Frontal cortex (tissue), 4 donors: Measurements from ENCODE around the gene LRRC8E. TPM values are rescaled to one million over a fixed set of nuclear protein-coding genes. Genes with fewer than 3 reads are reported as not detected.

Experiments used
- DNase-seq, 2 donors: peaks; one replicate each; pipeline ENCODE4 v3.0.0; 2012; ENCODE audit warnings: low spot score in 2 of 2
- FAIRE-seq: peaks from 2 replicates; lab custom pipeline; 2012; peaks lifted over from hg19 to GRCh38; lab: Jason Lieb, UNC
- total RNA-seq: library from RNA; depleted of rRNA; stranded (reverse); fragments of >200 nt; gene quantifications from one replicate; pipeline ENCODE4 v1.2.3, GENCODE V29; 2014
- donor health status: control.
- donor health status: control.
- donor health status: control.

LRRC8E gene
- not detected for total RNA-seq

DNA sequence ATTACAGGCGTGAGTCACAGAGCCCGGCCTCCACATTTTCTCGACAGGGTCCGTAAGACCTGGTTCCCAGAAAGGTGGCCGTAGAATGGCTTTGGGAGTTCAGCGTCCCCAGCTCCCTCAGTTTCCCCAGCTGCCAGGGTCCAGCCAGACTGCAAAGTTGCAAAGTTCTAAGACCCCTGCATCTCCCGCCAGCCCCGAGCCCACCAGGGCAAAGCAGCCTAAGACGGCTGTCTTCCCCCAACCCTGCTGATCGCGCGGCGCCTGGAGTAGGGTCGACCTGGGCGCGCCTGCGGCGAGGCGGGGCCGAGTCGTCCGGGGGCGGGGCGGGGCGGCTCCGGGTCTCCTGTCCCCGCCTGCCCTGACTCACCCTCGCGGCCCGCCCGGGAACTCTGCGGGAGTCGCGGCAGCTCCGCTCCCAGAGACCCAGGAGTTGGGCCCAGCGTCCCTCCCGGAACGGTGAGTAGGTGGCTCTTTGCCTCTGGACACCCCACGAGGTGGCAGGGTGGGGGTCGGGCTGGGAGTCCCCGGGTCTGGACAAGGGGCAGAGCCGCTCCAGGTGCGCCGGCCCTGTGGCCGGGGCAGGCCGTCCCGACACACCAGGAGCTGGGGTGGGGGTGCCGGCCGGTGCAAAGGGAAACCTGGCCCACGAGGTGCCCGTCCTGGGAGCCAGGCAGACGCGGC lies at the start of gene LRRC8E:
Gene LRRC8E (plus strand): TSS at position 366 of the 681 bp plus-strand sequence. CDS start 7,094 bp downstream, outside the sequence.
- DNase-seq (no peak), FAIRE-seq (no peak)

DNA sequence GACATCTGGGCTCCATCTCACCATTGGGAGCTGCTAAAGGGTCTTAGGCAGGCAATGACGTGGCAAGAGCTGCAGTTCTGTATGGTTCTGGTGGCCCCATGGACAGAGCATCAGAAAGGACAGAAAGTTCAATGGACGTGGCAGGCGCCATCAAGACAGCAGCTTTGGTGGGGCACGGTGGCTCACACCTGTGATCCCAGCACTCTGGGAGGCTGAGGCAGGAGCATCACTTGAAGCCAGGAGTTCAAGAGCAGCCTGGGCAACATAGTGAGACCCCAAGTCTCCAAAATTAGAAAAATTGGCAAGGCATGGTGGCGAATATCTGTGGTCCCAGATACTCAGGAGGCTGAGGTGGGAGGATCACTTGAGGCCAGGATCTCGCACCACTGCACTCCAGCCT lies 48.8 kb upstream of the LRRC8E start:
- FAIRE-seq (no peak), DNase-seq (no peak)

DNA sequence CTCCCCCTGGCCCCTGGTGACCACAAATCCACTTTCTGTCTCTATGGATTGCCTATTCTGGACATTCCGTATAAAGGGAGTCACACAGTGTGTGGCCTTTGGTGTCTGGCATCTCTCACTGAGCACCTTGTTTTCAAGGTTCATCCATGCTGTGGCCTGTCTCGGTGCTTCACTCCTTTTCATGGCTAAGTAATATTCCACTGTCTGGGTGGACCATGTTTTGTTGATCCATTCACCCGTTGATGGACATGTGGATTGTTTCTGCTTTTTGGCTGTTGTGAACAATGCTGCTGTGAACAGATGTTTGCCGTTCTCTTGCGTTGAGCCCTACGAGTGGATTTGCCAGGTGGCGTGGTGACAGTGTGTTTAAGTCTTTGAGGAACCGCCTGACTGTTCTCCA lies 47.7 kb upstream of the LRRC8E start:
- FAIRE-seq = no peak
- DNase-seq = no peak

DNA sequence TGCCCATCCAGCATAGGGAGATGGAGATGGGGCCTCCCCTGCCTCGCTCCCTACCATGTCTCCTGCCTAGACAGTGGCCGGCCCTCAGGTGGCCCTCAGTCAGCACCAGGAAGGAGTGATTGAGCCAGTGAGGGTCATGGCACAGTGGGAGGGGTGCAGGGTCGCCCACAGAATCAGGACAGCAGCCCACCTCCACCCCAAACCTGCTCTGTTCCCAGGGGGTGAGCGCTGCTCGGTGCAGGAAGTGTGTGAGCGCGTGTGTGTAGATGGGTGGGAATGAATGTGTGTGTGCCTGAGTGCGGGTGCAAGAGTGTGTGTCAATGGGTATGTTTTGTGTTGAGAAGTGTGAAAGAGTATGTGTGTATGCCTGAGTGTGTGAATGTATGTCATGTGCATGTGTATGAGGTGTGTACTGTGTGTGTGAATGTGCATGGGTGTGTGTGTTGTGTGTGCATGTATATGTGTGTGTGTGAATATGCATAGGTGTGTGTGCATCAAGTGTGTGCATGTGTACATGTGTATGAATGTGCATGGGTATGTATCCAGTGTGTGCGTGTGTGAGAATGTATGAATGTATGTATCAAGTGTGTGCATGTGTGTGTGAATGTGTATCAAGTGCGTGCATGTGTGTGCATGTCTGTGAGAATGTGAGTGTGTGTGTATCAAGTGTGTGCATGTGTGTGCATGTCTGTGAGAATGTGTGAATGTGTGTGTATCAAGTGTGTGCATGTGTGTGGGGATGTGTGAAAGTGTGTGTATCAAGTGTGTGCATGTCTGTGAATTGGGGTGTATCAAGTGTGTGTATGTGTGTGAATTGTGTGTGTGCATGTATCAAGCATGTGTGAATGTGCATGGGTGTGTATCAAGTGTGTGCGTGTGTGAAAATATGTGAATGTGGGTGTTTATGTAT lies 46.3 kb upstream of the LRRC8E start:
- FAIRE-seq = no peak

DNA sequence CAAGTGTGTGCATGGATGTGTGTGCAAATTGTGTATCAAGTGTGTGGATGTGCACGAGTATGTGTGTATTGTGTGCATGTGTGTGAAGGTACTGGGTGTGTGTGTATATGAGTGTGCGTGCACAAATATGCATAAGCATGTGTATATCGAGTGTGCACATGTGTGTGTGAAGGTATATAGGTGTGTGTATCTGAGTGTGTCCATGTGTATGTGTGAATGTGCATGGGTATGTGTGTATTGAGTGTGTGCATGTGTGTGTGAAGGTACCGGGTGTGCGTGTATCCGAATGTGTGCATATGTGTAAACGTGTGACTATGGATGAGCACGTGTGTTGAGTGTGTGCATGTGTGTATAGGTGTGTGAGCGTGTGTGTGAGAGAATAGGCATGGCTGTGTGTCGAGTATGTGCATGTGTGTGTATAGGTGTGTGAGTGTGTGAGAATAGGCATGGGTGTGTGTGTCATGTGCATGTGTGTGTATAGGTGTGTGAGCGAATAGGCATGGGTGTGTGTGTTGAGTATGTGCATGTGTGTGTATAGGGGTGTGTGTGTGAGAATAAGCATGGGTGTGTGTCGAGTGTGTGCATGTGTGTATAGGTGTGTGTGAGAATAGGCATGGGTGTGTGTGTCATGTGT lies 45.5 kb upstream of the LRRC8E start:
- FAIRE-seq = no peak

More for the DNA sequence above, 46.3 kb upstream of the LRRC8E start:
- DNase-seq = no peak

DNA sequence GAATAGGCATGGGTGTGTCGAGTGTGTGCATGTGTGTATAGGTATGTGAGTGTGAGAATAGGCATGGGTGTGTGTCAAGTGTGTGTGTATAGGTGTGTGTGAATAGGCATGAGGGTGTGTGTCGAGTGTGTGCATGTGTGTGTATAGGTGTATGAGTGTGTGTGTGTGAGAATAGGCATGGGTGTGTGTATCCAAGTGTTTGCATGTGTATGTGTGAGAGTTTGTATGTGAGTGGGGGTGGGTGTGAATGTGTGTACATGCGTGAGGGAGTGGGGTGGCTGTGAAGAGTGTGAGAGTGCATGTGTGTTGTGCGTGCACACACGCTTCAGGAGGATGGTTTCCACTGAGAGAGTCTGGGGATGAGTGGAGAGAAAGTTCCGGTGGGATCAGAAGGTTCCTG lies 44.8 kb upstream of the LRRC8E start:
- DNase-seq (no peak), FAIRE-seq (no peak)

More for the DNA sequence above, 45.5 kb upstream of the LRRC8E start:
- DNase-seq = no peak

DNA sequence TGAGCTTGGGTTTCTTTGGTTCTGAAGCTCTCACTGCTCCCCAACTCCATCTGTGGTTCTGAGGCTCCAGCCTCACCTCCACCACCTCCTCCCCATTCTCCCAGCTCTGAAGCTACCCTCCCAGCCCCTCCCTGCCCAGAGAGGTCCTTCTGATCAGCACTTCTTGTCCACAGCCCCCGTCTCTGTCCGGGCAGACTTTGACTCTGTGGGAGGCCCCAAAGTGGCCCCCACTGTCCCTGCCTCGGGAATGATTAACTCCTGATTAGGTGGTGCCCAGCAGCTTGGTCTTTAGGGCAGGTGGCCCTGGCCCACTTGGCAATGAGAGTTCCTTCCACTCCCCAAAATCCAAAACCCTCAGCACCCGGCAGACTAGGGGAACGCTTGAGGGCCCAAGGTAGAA lies 43.9 kb upstream of the LRRC8E start:
- no peak for DNase-seq
- no peak for FAIRE-seq

DNA sequence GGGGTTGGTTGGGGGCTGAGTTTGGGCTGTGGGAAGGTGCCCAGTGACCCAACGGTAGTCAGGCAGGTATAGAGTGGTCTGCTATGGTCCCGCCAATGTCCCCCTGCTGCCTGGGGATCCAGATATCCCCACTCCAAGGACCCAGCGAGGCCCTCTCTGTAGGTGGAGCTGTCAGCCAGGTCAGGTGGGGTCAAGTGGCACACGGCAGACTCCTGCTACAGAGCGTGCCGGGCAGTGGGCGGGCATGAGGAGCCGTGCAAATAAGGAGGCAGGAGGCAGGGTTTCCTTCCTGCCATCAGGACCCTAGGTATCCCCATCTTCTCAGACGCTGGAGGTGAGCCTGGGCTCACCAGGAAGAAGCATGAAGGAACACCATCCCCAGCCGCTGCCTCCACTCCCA lies 43.4 kb upstream of the LRRC8E start:
- no peak for FAIRE-seq
- DNase-seq = no peak

DNA sequence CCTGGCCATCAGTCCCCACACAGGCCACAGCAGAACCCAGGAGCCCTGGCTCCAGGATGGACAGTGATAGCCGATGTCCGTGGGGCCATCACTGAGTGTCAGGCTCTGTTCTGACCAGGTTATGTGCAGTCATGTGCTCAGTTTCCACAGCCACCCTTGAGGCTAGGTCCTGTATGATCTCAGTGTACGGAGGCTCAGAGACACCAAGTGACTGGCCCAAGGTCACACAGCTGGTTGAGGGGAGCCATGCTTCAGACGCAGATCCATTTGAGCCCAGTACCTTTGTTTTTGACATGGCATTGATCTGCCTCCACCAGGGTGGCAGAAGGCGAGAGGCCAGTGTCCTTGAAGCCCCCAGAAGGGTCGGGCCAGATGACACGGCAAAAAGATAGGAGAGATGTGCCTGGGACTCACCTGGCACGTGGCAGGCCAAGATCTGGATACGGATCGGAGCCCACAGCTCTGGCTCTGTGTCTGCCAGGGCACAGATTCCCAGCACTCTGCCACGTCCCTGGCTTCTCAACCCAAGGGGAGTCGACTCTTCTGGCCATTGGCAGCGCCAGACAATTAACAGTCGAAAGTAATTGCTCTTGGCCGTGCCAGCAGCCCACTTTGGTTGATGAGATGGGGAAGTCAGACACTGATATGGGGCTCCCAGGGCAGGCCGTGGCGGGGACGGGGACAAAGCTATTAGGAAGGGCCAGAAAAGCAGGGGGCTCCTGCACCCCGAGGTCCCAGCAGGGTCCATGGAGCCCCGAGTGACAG lies 42.7 kb upstream of the LRRC8E start:
- FAIRE-seq = no peak
- no peak for DNase-seq

DNA sequence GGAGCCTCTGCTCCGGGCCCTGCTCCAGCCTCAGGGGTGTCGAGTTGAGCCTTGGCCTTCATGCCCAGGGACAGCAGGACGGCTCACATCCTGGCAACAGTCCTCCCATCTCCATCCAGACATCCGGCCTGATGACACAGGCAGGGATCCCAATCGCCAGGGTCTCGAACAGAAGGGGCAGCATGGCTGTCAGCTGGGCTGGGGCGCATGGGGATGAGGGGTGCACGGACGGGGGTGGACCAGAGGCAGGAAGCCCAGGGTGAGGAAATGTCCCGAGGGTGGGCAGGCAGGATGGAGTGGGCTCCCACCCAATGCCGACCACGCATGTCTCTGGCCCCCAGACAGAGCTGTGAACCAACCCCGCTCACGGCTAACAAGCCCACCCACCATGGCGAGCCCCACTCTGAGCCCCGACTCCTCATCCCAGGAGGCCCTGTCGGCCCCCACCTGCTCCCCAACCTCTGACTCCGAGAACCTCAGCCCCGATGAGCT lies 42.1 kb upstream of the LRRC8E start:
- FAIRE-seq (no peak), DNase-seq (no peak)

DNA sequence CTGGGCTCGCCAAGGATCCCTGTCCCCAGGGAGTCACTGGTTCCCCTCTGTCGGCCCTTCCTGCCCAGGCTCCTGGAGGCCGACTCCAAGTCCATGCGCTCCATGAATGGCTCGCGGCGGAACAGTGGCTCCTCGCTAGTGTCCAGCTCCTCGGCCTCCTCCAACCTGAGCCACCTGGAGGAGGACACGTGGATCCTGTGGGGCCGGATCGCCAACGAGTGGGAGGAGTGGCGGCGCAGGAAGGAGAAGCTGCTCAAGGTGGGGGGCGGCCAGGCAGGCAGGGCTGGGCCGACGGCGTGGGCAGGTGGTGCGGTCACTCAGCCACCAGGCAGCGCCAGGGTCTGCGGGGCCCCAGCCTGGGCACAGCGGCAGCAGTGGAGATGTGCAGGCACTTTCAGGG lies 40.6 kb upstream of the LRRC8E start:
- DNase-seq = no peak
- no peak for FAIRE-seq

DNA sequence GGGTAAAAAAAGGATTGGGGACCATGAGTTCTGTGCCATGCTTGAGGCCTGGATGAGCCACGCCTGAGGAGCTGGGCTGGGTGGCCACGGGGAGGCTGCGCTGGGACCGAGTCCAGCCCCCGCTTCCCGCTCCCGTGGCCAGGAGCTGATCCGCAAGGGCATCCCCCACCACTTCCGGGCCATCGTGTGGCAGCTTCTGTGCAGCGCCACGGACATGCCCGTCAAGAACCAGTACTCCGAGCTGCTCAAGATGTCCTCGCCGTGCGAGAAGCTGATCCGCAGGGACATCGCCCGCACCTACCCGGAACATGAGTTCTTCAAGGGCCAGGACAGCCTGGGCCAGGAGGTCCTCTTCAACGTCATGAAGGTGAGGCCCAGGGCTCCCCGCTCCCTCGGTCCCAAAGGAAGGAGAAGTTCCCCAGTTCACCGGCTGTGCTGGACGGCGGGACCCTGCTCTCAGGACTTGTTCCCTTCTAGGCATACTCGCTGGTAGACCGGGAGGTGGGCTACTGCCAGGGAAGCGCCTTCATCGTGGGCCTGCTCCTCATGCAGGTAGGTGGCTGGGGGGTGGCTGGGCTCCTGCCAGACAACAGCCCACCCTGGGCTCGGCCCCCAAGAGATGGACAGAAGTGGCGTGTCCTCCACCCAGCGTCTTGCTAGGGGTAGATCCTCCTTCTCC lies 39.4 kb upstream of the LRRC8E start:
- no peak for FAIRE-seq
- DNase-seq = peak in 1 of 2 donors; percentile 64

DNA sequence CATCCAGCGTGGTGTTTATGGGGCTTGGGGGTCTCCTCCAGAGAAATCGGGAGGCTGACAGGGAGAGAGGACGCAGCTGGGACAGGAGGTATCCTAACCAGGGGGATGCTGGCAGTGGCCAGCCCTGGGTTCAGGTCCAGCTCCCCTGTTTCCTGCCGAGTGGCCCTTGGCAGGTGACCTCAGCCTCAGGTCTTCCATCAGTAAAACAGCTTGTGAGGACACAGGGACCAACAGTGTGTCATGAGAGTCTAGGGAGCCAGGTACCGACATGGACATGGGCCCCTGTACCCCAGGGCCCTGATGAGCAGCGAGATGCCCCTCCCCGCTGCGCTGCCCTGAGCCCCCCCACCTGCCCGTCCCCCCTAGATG lies 38.7 kb upstream of the LRRC8E start:
- DNase-seq (peak in 1 of 2 donors; percentile 42), FAIRE-seq (no peak)

DNA sequence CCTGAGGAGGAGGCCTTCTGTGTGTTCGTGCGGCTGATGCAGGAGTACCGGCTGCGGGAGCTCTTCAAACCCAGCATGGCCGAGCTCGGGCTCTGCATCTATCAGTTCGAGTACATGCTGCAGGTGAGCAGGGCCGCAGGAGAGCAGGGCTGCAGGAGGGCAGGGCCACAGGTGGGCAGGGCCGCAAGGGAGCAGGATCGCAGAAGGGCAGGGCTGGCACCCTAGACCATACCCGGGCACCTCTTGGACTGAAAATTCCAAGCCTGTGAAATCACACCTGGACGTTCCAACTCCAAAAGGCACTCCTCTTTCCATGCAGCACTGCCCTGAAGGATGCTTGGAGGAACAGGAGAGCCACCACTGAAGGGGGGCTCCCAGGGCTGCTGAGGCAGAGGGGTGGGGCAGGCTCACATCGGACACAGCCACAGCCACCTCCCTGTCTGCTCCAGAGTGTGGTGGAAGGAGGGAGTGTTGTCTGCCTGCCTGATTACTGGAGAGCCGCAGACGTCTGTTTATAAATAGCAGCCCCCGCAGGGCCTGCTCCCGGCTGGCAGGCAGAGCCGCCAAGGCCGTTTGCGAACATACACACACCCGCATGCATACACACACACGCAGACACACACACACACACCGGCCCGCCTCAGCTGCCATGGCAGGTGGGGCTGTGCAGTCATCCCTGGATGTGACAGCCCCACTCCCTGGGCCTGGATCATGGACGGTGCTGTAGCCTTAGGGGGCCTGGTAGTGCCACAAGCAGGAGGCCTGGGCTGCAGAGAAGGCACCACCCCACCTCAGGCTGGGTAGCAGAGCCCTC lies 38.1 kb upstream of the LRRC8E start:
- no peak for FAIRE-seq
- peak; percentile 62 to 72 for DNase-seq

DNA sequence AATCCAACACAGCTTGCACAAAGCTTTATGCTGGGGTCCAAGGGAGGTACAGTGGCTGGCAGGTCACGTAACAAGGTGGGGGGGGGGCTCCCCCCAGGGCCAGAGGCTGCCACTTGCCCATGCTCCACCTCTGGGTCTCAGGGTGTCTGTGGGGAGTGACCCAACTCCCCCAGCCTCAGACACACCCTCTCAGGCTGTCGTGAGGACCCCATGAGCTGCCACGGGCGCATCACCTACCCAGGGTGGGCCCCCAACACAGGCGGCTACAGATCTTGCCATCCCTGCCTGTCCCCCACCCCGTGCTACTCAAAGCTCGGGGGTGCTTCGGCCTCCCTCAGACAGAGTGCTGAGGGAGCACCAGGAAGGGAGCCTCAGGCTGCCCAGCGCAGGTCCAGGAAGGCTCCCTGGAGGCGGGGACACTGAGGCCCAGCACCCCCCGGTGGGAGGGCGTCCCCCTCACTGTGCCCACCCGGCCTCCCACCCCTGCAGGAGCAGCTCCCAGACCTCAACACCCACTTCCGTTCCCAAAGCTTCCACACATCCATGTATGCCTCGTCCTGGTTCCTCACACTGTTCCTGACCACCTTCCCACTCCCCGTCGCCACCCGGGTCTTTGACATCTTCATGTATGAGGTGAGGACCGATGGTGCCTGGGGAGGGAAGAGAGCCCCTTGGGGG lies 37.2 kb upstream of the LRRC8E start:
- DNase-seq (no peak), FAIRE-seq (no peak)

DNA sequence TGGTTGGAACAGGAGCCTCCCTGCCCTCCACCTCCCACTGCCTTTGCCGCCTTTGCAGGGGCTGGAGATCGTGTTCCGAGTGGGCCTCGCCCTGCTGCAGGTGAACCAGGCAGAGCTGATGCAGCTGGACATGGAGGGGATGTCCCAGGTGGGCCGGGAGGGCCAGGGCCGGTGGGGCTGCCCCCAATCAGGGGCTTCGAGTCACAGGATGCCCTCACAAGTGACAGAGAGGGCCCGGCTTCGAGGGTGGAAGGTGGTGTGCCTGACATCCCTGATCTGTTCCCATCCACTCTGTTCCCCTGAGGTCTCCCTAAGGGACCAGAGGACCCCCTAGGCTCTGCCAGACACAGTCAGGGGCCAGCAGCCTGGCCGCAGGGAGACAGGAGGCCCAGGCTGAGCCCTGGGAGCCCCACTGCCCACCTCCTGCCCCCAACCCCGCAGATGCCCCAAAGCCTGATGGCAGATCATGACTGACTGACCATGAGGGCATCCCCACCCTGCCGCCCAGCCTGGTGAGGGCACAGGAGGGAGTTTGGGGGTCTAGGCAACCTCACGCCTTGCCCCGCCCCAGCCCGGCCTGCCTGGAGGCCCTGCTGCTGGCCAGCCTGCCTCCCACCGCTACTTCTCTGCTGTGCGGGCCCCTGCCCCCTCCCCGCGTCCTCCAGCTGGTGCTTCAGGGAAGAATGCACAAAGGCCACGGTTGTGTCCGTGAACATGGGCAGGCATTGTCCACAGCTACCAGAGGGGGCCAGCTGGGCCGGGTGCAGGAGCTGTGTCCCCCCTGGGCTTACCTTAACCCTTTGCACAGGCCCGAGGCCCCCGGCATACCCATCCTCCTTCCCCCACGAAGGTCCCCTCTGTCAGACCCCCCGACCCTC lies 36.4 kb upstream of the LRRC8E start:
- FAIRE-seq (no peak), DNase-seq (peak; percentile 82 to 93)
